ENCODE measurements around the gene ZNF350.
"Not testable (repeated sequence)": the region's sequence is repeated elsewhere in the genome, so short reads cannot be mapped to it uniquely, and the experiment has no call there.

GRCh38 chr19:51957846-51958245 is 28.8 kb downstream of the ZNF350 start:
- TF ChIP-seq POLR2AphosphoS5, POLR2A, TAF1, SPI1 (IDR thresholded peaks at IDR 0.05; ENCODE audit: low read depth, low read length): not testable (repeated sequence)
